Middle frontal gyrus (tissue), 1 donor: ENCODE results near the gene SMIM35.
"Not testable (repeated sequence)": the region's sequence is repeated elsewhere in the genome, so short reads cannot be mapped to it uniquely, and the experiment has no call there.

Experiments used
- DNase-seq: peaks from one replicate; pipeline ENCODE4 v3.0.0-alpha.2; 2015; ENCODE audit warnings: low spot score; ENCODE audit errors: extremely low spot score

The SMIM35 gene

GRCh38 chr11:118045191-118045590 lies 41.6 kb downstream of the SMIM35 start:
- no peak for DNase-seq

DNA sequence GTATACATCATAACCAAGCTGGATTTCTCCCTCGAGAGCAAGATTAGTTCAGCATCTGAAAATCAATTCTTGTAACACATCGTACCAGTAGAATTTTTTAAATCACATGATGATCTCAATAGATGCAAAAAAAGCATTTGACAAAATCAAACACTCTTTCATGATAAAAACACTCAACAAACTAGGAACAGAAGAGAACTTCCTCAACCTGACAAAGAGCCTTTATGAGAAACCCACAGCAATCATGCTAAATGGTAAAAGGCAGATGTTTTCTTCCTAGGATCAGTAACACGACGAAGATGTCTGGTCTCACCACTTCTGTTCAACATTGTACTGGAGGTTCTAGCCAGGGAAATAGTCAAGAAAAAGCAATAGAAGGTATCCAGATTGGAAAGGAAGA lies 44.0 kb downstream of the SMIM35 start:
- DNase-seq, result no peak

DNA sequence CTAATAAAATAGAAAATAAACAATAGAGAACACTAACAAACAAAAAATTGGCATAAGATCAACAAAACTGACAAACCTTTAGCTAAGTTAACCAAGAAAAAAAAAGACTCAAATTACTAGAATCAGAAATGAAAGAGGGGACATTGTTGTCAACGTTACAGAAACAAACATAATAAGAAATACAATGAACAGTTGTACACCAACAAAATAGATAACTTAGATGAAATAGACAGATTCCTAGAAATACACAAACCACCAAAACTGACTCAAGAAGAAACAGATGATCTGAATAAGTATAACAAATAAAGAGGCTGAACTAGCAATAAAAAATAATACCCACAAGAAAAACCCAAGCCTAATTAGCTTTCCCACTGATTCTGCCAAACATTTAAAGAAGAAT lies 44.6 kb downstream of the SMIM35 start:
- DNase-seq, result no peak

DNA sequence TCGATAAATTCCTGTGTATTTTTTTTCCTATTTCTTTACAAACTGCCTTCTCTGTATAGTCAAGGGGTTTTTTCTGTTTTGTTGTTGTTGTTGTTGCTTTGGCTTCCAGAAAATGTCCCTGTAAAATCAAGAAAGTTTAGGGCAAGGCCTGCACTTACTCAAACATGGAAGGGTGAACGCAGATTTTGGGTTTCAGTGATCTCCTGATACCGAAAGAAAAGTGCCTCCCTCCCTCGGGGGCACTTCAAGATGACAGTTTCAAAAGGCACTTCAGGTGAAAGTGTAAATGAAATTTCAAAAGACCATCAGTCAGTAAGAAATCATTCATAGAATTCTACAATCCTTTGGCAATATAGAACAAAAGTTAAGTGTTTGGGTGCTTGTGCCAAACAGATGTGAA lies 53.3 kb downstream of the SMIM35 start:
- no peak for DNase-seq

DNA sequence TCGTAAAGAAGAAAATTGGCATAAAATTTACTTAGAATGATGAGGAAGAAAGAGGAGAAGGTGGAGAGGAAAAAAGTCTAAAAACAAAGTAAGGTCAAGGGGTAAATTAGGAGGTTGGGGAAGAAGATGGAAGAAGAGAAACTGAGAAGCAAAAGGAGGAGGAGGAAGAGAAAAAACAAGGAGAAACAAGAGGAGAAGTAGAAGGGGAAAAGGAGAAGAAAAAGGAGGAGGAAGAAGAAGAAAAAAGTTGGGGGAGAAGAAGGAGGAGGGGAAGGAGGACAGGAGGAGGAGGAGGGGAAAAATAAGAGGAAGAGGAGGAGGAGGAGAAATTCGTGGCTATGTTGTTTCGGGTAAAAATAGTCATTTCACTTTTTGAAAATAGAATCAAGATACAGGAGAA lies 58.1 kb downstream of the SMIM35 start:
- DNase-seq, result no peak

DNA sequence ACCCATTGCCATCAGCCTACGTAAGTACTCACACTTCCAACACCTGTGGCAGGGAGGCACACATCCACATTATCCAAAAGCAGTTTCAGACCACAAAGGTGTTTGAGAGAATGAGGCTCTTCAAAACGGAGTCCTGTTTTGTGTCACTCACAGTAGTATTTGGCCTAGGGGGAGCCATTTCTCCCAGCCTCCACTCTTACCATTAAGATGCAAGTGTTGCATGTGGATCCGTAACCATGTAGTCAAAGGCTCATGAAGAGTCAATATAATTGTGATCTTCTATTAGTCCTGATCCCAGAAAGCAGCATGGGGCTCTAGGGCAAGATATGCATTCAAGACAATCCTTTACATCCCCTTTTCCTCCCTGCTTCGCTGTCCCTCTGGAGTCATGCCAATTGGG lies 59.1 kb downstream of the SMIM35 start:
- no peak for DNase-seq

DNA sequence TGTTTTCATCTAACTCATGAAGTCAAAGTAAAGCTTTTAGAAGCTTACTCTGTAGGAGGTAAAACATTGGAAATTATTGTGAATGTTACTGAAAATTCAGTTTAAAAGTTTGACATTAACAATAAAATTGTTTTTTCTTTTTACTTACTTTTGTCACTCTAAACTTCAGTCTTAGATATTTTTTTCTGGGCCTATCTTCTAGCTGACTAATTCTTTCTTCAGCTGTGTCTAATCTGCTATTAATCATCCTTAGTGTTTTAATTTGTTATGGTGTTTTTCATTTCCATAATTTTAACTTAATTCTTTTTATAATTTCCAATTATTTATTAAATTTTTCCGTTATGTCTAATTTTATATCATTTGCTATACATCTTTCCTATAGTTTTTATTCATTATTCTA lies 65.6 kb downstream of the SMIM35 start:
- DNase-seq, result no peak

DNA sequence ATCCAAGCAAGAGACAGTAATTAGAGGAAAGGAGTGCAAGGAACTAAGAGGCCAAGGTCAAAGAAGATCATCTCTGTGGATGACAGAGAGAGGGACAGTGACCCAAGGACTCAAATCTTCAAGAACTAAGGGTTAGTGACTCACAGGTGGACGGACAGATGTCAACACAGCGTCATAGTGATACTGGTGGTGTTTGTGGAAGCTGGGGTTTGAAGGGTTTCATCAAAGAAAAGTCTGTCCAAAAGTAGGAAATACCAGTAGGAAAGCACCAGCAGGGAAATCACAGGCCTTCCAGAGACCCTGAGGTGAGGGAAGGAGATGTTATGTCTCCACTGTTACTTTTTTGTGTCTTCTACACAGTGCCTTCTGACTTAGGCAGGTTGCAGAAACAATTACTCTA lies 68.4 kb downstream of the SMIM35 start:
- no peak for DNase-seq

DNA sequence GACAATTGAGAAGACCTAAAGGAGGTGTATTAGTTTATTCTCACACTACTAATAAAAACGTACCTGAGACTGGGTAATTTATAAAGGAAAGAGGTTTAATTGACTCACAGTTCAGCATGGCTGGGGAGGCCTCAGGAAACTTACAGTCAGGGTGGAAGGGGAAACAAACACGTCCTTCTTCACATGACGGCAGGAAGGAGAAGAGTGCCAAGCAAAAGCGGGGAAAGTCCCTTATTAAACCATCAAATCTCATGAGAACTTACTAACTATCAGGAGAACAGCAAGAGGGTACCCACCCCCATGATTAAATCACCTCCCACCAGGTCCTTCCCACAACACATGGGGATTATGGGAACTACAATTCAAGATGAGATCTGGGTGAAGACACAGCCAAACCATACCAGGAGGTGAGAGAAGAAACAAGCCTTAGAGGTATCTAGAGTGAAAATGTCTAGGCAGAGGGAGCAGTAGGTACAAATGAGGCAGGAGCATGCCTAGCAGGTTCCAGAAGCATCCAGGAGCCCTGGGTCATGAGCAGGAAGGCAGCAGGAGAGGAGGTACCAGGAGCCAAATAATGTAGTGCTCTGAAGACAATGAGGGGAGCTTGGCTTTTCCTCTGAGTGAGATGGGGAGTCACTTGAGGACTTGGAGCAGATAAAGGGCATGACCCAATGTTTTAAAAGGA lies 69.0 kb downstream of the SMIM35 start:
- no peak for DNase-seq

DNA sequence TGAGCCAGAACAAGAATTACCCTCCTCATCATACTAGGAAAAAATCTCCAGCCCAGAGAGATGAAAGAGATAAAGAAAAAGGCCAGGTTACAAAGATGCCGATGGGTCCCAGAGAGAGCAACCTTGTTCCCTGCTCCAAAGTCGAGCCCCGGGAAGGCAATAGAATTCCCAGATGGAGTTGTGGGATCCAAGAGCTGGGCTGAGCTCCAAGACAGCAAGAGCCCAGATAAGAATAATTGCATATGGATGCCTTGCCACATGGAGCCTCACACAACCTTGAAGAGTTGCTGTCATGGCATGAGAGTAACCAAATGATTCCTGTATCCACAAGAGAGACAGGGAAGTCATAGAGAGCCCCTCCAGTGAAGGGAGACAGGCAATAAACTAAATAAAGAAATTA lies 69.7 kb downstream of the SMIM35 start:
- DNase-seq, result no peak

- DNase-seq, result no peak
Observed at GRCh38 chr11:118016104-118016503, 70.7 kb downstream of the SMIM35 start.

DNA sequence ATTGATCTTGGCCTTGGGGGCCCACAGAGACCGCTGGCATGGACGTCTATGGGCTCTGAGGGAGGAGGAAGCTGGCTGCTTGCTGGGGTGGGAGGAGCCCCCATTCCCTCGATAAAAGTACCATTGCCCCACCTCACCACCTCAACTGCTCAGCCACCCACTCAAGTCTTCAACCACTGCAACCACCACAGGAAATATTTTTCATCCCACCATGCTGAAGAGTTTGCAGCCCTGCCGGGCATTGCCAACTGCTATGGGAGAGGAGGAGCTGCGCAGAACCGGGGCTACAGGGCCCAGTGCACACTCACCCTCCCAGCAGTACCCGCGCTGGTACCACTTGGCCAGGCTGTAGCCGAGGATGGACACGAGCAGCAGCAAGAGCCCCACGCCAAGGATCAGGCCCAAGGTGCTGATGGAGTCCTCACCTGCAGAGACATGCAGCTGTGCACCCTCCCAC lies 71.3 kb downstream of the SMIM35 start:
- DNase-seq, result no peak

DNA sequence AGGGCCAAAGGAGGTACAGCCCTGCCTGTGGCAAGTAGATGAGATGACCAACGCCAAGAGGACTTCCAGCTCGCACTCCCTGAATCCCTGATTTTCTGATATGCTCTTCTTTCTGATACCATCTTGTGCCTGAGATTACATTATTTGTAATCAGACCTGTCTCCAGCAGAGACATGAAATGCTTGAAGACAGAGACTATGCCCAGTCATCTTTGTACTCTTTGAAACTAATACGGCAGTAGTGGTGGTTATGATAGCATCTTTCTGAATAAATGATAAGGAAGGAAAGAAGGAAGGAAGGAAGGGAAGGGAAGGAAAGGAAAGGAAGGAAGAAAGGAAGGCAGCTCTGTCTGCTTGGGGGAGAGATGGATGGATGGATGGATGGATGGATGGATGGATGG lies 72.7 kb downstream of the SMIM35 start:
- no peak for DNase-seq

DNA sequence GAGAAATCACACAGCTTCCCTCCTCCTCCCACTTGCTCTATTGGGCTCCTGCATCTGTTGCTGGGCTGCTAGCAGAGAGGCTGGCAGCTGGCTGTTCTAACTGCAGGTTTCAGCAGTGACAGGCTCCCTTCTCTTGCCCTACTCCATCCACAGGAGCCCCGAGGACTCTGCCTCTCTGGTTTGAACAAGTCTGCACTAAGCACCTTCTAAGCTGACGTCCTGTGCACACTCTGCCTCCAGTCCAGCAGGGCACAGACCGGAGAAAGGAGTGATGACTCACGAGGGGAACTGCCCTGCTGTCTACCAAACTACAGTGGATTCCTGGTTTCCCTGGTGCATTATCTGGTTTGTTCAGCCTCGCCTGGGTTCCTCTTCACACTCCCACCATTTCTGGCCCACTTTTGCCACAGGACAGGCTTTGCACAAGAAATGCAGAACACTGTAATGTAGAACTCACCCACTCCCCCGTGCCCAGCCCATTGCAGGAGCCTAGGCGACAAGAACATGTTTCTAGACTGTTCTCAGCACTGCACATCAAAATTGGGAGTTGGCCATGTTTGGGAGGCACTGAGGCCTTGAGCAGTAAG lies 74.6 kb downstream of the SMIM35 start:
- DNase-seq, result no peak

- DNase-seq, result no peak
Observed at GRCh38 chr11:118010738-118011461, 75.9 kb downstream of the SMIM35 start.

GRCh38 chr11:118009864-118010737 lies 76.7 kb downstream of the SMIM35 start:
- DNase-seq, result no peak

DNA sequence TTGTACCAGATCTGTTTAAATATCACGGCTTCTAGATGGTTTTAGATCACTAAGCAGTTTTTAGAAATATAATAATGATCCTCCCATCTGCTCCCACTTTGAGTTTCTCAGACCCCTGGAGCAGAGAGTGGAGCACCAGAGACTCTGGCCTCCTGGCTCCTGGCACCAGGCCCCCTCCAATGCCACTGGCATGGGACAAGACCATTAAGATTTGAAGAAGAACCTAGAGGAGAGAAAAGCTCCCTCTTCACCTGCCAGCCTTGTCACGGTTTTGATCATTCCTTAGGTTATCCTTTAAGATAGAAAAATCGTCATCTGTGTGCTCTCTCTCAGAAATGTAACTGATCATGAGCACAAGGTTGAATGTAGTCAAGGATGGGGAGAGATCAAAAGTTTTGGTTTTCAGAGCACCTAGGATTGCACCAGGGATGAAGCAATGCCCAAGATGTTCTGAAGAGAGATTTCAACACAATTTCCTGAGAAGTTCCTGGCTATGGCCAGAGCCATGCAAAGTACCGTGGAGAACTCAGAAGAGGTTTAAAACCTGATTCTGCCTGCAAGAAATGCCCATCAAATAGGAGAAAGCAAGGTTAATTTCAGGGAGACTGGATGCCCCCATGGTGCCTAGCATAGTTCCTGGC lies 78.4 kb downstream of the SMIM35 start:
- no peak for DNase-seq

GRCh38 chr11:118007563-118008270 lies 79.0 kb downstream of the SMIM35 start:
- not testable (repeated sequence) for DNase-seq

DNA sequence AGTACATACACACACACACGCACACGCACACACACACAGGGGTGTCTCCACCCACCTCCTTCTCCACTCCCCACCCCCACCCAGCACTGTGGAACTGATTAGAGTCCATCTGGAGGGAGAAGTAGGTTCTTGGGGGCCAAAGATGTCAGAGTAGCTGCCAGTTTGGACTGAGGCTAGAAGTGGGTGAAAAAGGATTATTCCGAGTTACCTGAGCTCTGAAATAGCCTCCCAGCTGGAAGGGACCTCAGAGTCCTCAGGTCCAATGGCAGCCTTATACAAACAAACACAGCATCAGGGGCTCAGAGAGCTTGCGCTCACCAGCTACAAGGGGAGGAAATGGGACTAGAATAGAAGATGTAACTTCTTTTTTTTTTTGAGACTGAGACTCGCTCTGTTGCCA lies 79.7 kb downstream of the SMIM35 start:
- DNase-seq, result no peak

DNA sequence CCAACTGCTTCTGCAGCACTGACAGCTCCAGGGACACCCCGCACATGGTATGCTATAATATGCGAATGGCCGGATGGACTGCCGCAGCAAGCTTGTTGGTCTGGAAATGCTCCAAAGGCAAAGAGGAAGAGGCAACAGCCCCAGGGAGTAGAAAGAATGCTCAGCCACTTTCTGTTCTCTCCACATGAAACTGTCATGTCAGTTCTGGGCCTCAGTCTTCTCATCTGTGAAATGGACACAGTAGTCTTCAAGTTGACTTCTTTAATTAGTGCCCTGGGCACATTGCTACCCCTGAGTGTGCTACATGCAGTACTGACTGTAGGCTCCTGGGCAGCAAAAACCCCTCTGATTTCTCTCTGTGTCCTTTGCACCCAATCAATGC lies 80.6 kb downstream of the SMIM35 start:
- DNase-seq, result no peak
